ENCODE data around the gene SH2D4B. TPM values are rescaled to one million over a fixed set of nuclear protein-coding genes. Genes with fewer than 3 reads are reported as not detected.
"Not testable (repeated sequence)": the region's sequence is repeated elsewhere in the genome, so short reads cannot be mapped to it uniquely, and the experiment has no call there.

SH2D4B gene
- total RNA-seq, 1 donor from 2014 or later, result not detected

- DNase-seq (no peak), ATAC-seq (ENCODE audit: poor library complexity) (no peak)
- intact Hi-C loops (cut with DNase I), result no loop called here
Observed at GRCh38 chr10:80519936-80520650, 17.6 kb upstream of the SH2D4B start.

- DNase-seq (no peak), ATAC-seq (ENCODE audit: poor library complexity) (no peak)
- intact Hi-C loops (cut with DNase I), result no loop called here
Observed at GRCh38 chr10:80520661-80521470, 16.8 kb upstream of the SH2D4B start.

GRCh38 chr10:80522756-80523363 is 14.8 kb upstream of the SH2D4B start:
- intact Hi-C loops (cut with DNase I), result no loop called here
- no peak for ATAC-seq (ENCODE audit: poor library complexity)
- DNase-seq, result no peak

- no peak for ATAC-seq (ENCODE audit: poor library complexity)
- no peak for DNase-seq
- intact Hi-C loops (cut with DNase I), result no loop called here
Observed at GRCh38 chr10:80523773-80524172, 13.9 kb upstream of the SH2D4B start.

- no peak for ATAC-seq (ENCODE audit: poor library complexity)
- no peak for DNase-seq
Observed at GRCh38 chr10:80524190-80524909, 13.4 kb upstream of the SH2D4B start.

GRCh38 chr10:80526218-80526617 is 11.5 kb upstream of the SH2D4B start:
- DNase-seq (no peak), ATAC-seq (ENCODE audit: poor library complexity) (no peak)
- intact Hi-C loops (cut with DNase I), result no loop called here

More at GRCh38 chr10:80524190-80524909, 13.4 kb upstream of the SH2D4B start:
- intact Hi-C loops (cut with DNase I), result no loop called here

- peak; percentile 46 for DNase-seq
- intact Hi-C loops (cut with DNase I), result no loop called here
- no peak for ATAC-seq (ENCODE audit: poor library complexity)
Observed at GRCh38 chr10:80526742-80527141, 11.0 kb upstream of the SH2D4B start.

GRCh38 chr10:80528185-80528700 is 9.5 kb upstream of the SH2D4B start:
- ATAC-seq (ENCODE audit: poor library complexity) (peak; percentile 49), DNase-seq (no peak)
- intact Hi-C loops (cut with DNase I), result no loop called here

GRCh38 chr10:80528901-80529300 is 8.8 kb upstream of the SH2D4B start:
- intact Hi-C loops (cut with DNase I), result no loop called here
- ATAC-seq (ENCODE audit: poor library complexity) (no peak), DNase-seq (no peak)

- intact Hi-C loops (cut with DNase I), result no loop called here
Observed at GRCh38 chr10:80529604-80530003, 8.1 kb upstream of the SH2D4B start.

GRCh38 chr10:80530251-80530650 is 7.5 kb upstream of the SH2D4B start:
- DNase-seq (no peak), ATAC-seq (ENCODE audit: poor library complexity) (peak; percentile 56)
- intact Hi-C loops (cut with DNase I), result no loop called here

More at GRCh38 chr10:80529604-80530003, 8.1 kb upstream of the SH2D4B start:
- ATAC-seq (ENCODE audit: poor library complexity) (peak; percentile 58), DNase-seq (peak; percentile 62)

- DNase-seq, result no peak
- intact Hi-C loops (cut with DNase I), result no loop called here
- ATAC-seq (ENCODE audit: poor library complexity), result no peak
Observed at GRCh38 chr10:80530816-80531215, 6.9 kb upstream of the SH2D4B start.

GRCh38 chr10:80532571-80532970 is 5.1 kb upstream of the SH2D4B start:
- DNase-seq (no peak), ATAC-seq (ENCODE audit: poor library complexity) (no peak)
- intact Hi-C loops (cut with DNase I), result no loop called here

GRCh38 chr10:80534059-80534458 is 3.6 kb upstream of the SH2D4B start:
- ATAC-seq (ENCODE audit: poor library complexity); DNase-seq; intact Hi-C loops (cut with DNase I): not testable (repeated sequence)

- intact Hi-C loops (cut with DNase I); ATAC-seq (ENCODE audit: poor library complexity); DNase-seq: not testable (repeated sequence)
Observed at GRCh38 chr10:80534646-80535045, 3.1 kb upstream of the SH2D4B start.

- ATAC-seq (ENCODE audit: poor library complexity) (peak; percentile 95), DNase-seq (peak; percentile 84)
- intact Hi-C loops (cut with DNase I), result no loop called here
Observed at GRCh38 chr10:80535671-80536360, 1.9 kb upstream of the SH2D4B start.

GRCh38 chr10:80536361-80536835 is 1.3 kb upstream of the SH2D4B start:
- intact Hi-C loops (cut with DNase I), result no loop called here
- ATAC-seq (ENCODE audit: poor library complexity) (no peak), DNase-seq (no peak)

All from Right ventricle myocardium superior (tissue), 1 donor.